Measurements from ENCODE around the gene KRT7. TPM values are rescaled to one million over a fixed set of nuclear protein-coding genes. Genes with fewer than 3 reads are reported as not detected.

KRT7 gene
- polyA plus RNA-seq (2012; ENCODE audit: low read depth, missing spikeins): 20.2 TPM

GRCh38 chr12:52232674-52233461 is at the start of gene KRT7:
TSS of gene KRT7 (plus strand) at chr12:52233243. CDS start at chr12:52233297, 54 bp downstream.
- no peak for FAIRE-seq
- TF ChIP-seq POLR2AphosphoS5 (IDR thresholded peaks at IDR 0.05; ENCODE audit: low read depth, low read length): no peak
- TF ChIP-seq POLR2A (IDR thresholded peaks at IDR 0.05; ENCODE audit: low read depth, low read length): no peak
- no peak for TF ChIP-seq PAX5 (IDR thresholded peaks at IDR 0.05; ENCODE audit: insufficient read depth, low read length, severe bottlenecking)
- TF ChIP-seq TAF1 (IDR thresholded peaks at IDR 0.05; ENCODE audit: low read depth, low read length): no peak
- no peak for TF ChIP-seq POU2F2 (IDR thresholded peaks at IDR 0.05; ENCODE audit: low read depth, low read length)
- TF ChIP-seq SPI1 (IDR thresholded peaks at IDR 0.05; ENCODE audit: low read depth, low read length): no peak
- no peak for DNase-seq (ENCODE audit: insufficient read length, low spot score)

GRCh38 chr12:52183544-52183910 is 49.5 kb upstream of the KRT7 start:
- DNase-seq (ENCODE audit: insufficient read length, low spot score) (no peak), FAIRE-seq (no peak)
- TF ChIP-seq PAX5 (IDR thresholded peaks at IDR 0.05; ENCODE audit: insufficient read depth, low read length, severe bottlenecking) (no peak), TAF1 (IDR thresholded peaks at IDR 0.05; ENCODE audit: low read depth, low read length) (no peak), SPI1 (IDR thresholded peaks at IDR 0.05; ENCODE audit: low read depth, low read length) (no peak), POU2F2 (IDR thresholded peaks at IDR 0.05; ENCODE audit: low read depth, low read length) (no peak), POLR2AphosphoS5 (IDR thresholded peaks at IDR 0.05; ENCODE audit: low read depth, low read length) (no peak), POLR2A (IDR thresholded peaks at IDR 0.05; ENCODE audit: low read depth, low read length) (no peak)

- no peak for TF ChIP-seq POU2F2 (IDR thresholded peaks at IDR 0.05; ENCODE audit: low read depth, low read length)
- no peak for TF ChIP-seq SPI1 (IDR thresholded peaks at IDR 0.05; ENCODE audit: low read depth, low read length)
- no peak for TF ChIP-seq TAF1 (IDR thresholded peaks at IDR 0.05; ENCODE audit: low read depth, low read length)
- TF ChIP-seq POLR2AphosphoS5 (IDR thresholded peaks at IDR 0.05; ENCODE audit: low read depth, low read length): no peak
- no peak for TF ChIP-seq PAX5 (IDR thresholded peaks at IDR 0.05; ENCODE audit: insufficient read depth, low read length, severe bottlenecking)
- no peak for TF ChIP-seq POLR2A (IDR thresholded peaks at IDR 0.05; ENCODE audit: low read depth, low read length)
- no peak for FAIRE-seq
- no peak for DNase-seq (ENCODE audit: insufficient read length, low spot score)
Measured at GRCh38 chr12:52183971-52184370, 49.1 kb upstream of the KRT7 start.

- FAIRE-seq: no peak
Measured at GRCh38 chr12:52184813-52185212, 48.2 kb upstream of the KRT7 start.

GRCh38 chr12:52185400-52185967 is 47.6 kb upstream of the KRT7 start:
- FAIRE-seq (no peak), DNase-seq (ENCODE audit: insufficient read length, low spot score) (no peak)
- no peak for TF ChIP-seq POLR2AphosphoS5 (IDR thresholded peaks at IDR 0.05; ENCODE audit: low read depth, low read length)
- TF ChIP-seq POLR2A (IDR thresholded peaks at IDR 0.05; ENCODE audit: low read depth, low read length): no peak
- TF ChIP-seq PAX5 (IDR thresholded peaks at IDR 0.05; ENCODE audit: insufficient read depth, low read length, severe bottlenecking): no peak
- TF ChIP-seq POU2F2 (IDR thresholded peaks at IDR 0.05; ENCODE audit: low read depth, low read length): no peak
- no peak for TF ChIP-seq SPI1 (IDR thresholded peaks at IDR 0.05; ENCODE audit: low read depth, low read length)
- no peak for TF ChIP-seq TAF1 (IDR thresholded peaks at IDR 0.05; ENCODE audit: low read depth, low read length)

More at GRCh38 chr12:52184813-52185212, 48.2 kb upstream of the KRT7 start:
- DNase-seq (ENCODE audit: insufficient read length, low spot score): no peak
- no peak for TF ChIP-seq TAF1 (IDR thresholded peaks at IDR 0.05; ENCODE audit: low read depth, low read length)
- TF ChIP-seq PAX5 (IDR thresholded peaks at IDR 0.05; ENCODE audit: insufficient read depth, low read length, severe bottlenecking): no peak

- TF ChIP-seq POLR2A (IDR thresholded peaks at IDR 0.05; ENCODE audit: low read depth, low read length) (no peak), POU2F2 (IDR thresholded peaks at IDR 0.05; ENCODE audit: low read depth, low read length) (no peak), PAX5 (IDR thresholded peaks at IDR 0.05; ENCODE audit: insufficient read depth, low read length, severe bottlenecking) (no peak), TAF1 (IDR thresholded peaks at IDR 0.05; ENCODE audit: low read depth, low read length) (no peak)
- FAIRE-seq (no peak), DNase-seq (ENCODE audit: insufficient read length, low spot score) (no peak)
Measured at GRCh38 chr12:52186118-52186840, 46.8 kb upstream of the KRT7 start.

GRCh38 chr12:52187206-52187605 is 45.8 kb upstream of the KRT7 start:
- FAIRE-seq: no peak

GRCh38 chr12:52187640-52188039 is 45.4 kb upstream of the KRT7 start:
- no peak for TF ChIP-seq PAX5 (IDR thresholded peaks at IDR 0.05; ENCODE audit: insufficient read depth, low read length, severe bottlenecking)
- TF ChIP-seq SPI1 (IDR thresholded peaks at IDR 0.05; ENCODE audit: low read depth, low read length): no peak
- TF ChIP-seq TAF1 (IDR thresholded peaks at IDR 0.05; ENCODE audit: low read depth, low read length): no peak
- no peak for TF ChIP-seq POU2F2 (IDR thresholded peaks at IDR 0.05; ENCODE audit: low read depth, low read length)
- TF ChIP-seq POLR2AphosphoS5 (IDR thresholded peaks at IDR 0.05; ENCODE audit: low read depth, low read length): no peak
- TF ChIP-seq POLR2A (IDR thresholded peaks at IDR 0.05; ENCODE audit: low read depth, low read length): no peak
- FAIRE-seq (no peak), DNase-seq (ENCODE audit: insufficient read length, low spot score) (no peak)

More at GRCh38 chr12:52187206-52187605, 45.8 kb upstream of the KRT7 start:
- DNase-seq (ENCODE audit: insufficient read length, low spot score): no peak
- no peak for TF ChIP-seq POLR2AphosphoS5 (IDR thresholded peaks at IDR 0.05; ENCODE audit: low read depth, low read length)
- no peak for TF ChIP-seq TAF1 (IDR thresholded peaks at IDR 0.05; ENCODE audit: low read depth, low read length)
- TF ChIP-seq SPI1 (IDR thresholded peaks at IDR 0.05; ENCODE audit: low read depth, low read length): no peak
- TF ChIP-seq POLR2A (IDR thresholded peaks at IDR 0.05; ENCODE audit: low read depth, low read length): no peak
- no peak for TF ChIP-seq POU2F2 (IDR thresholded peaks at IDR 0.05; ENCODE audit: low read depth, low read length)
- TF ChIP-seq PAX5 (IDR thresholded peaks at IDR 0.05; ENCODE audit: insufficient read depth, low read length, severe bottlenecking): no peak

GRCh38 chr12:52188658-52189057 is 44.4 kb upstream of the KRT7 start:
- FAIRE-seq (no peak), DNase-seq (ENCODE audit: insufficient read length, low spot score) (no peak)
- TF ChIP-seq TAF1 (IDR thresholded peaks at IDR 0.05; ENCODE audit: low read depth, low read length) (no peak), SPI1 (IDR thresholded peaks at IDR 0.05; ENCODE audit: low read depth, low read length) (no peak), POLR2AphosphoS5 (IDR thresholded peaks at IDR 0.05; ENCODE audit: low read depth, low read length) (no peak), PAX5 (IDR thresholded peaks at IDR 0.05; ENCODE audit: insufficient read depth, low read length, severe bottlenecking) (no peak), POU2F2 (IDR thresholded peaks at IDR 0.05; ENCODE audit: low read depth, low read length) (no peak), POLR2A (IDR thresholded peaks at IDR 0.05; ENCODE audit: low read depth, low read length) (no peak)
